Lower leg skin (tissue), 3 donors: ENCODE data around the gene ZNF526.

Experiments
- CTCF ChIP-seq, 3 donors: fragments of 450-650 bp; IDR thresholded peaks; one replicate each; pipeline ENCODE4 v1.5.1; 2016; ENCODE audit warnings: antibody characterized with exemption in 3 of 3, mild to moderate bottlenecking in 3 of 3, moderate library complexity in 2 of 3
- POLR2A ChIP-seq, 2 donors: fragments of 450-650 bp; IDR thresholded peaks; one replicate each; pipeline ENCODE4 v1.6.1; 2016 to 2017; ENCODE audit warnings: antibody characterized with exemption in 2 of 2, mild to moderate bottlenecking in 1 of 2, moderate library complexity in 1 of 2

GRCh38 chr19:42270346-42271044, 50.4 kb downstream of the ZNF526 start:
- TF ChIP-seq CTCF (IDR thresholded peaks at IDR 0.05) (no peak), POLR2A (IDR thresholded peaks at IDR 0.05) (no peak)
